ENCODE data around the gene BAHD1. TPM values are rescaled to one million over a fixed set of nuclear protein-coding genes. Genes with fewer than 3 reads are reported as not detected.

Gene BAHD1
- total RNA-seq, 3 donors from 2014 or later = 9.9 to 14.6 (median 11.8) TPM

- TF ChIP-seq POLR2A (IDR thresholded peaks at IDR 0.05) = no peak
- no peak for TF ChIP-seq POLR2AphosphoS5 (IDR thresholded peaks at IDR 0.05)
- no peak for TF ChIP-seq CTCF (IDR thresholded peaks at IDR 0.05)
- H3K27ac ChIP-seq = no peak overlapping the region
Measured at GRCh38 chr15:40412095-40412759, 28.5 kb upstream of the BAHD1 start.

GRCh38 chr15:40413036-40413435, 27.7 kb upstream of the BAHD1 start:
- DNase-seq (ENCODE audit: low spot score in 2 of 2) = peak in 1 of 2 donors; percentile 7
- Histone ChIP-seq H3K4me1 (no peaks in the 10 kb centered on the region), H3K27ac (no peak overlapping the region), H3K36me3 (no peaks in the 10 kb centered on the region), H3K4me3 (no peak overlapping the region), H3K9me3 (no peaks in the 10 kb centered on the region), H3K27me3 (no peaks in the 10 kb centered on the region)
- intact Hi-C loops (cut with DNase I; ENCODE audit: low total_unique reads) = loop anchor here (10.0 kb wide), 1 partner anchor 1802 kb away; no protein-coding TSS in a partner anchor
- TF ChIP-seq CTCF (IDR thresholded peaks at IDR 0.05) (no peak), POLR2AphosphoS5 (IDR thresholded peaks at IDR 0.05) (no peak), POLR2A (IDR thresholded peaks at IDR 0.05) (no peak)

More at GRCh38 chr15:40412095-40412759, 28.5 kb upstream of the BAHD1 start:
- Histone ChIP-seq H3K4me1 (no peaks in the 10 kb centered on the region), H3K4me3 (no peak overlapping the region), H3K36me3 (no peaks in the 10 kb centered on the region), H3K27me3 (no peaks in the 10 kb centered on the region), H3K9me3 (no peaks in the 10 kb centered on the region)
- intact Hi-C loops (cut with DNase I; ENCODE audit: low total_unique reads) = loop anchor here (10.0 kb wide), 1 partner anchor 1803 kb away; no protein-coding TSS in a partner anchor
- DNase-seq (ENCODE audit: low spot score in 2 of 2) = peak in 1 of 2 donors; percentile 44

DNA sequence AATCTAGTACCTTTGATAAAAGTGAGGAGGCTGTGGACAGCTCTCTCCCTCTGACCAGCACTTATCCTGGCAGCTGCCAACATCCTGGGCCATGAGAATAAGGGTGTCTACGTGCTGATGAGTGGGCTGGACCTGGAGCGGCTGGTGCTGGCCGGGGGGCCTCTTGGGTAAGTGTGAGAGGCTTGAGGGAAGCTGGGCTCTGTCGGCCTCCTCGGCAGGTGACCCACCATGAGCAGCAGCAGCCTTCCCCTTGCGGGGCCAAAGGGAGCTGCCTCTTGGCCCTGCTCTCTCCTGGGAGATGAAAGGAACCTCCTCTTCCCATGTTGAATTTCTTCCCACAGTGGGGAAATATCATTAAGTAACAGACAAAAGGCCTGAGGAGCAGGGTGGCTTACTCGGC, 25.9 kb upstream of the BAHD1 start:
- TF ChIP-seq POLR2A (IDR thresholded peaks at IDR 0.05) (no peak), CTCF (IDR thresholded peaks at IDR 0.05) (no peak), POLR2AphosphoS5 (IDR thresholded peaks at IDR 0.05) (no peak)
- DNase-seq (ENCODE audit: low spot score in 2 of 2) = no peak
- H3K9me3 ChIP-seq = no peaks in the 10 kb centered on the region
- intact Hi-C loops (cut with DNase I; ENCODE audit: low total_unique reads) = loop anchor here (10.0 kb wide), 1 partner anchor 1800 kb away; no protein-coding TSS in a partner anchor
- H3K4me3 ChIP-seq = no peak overlapping the region
- H3K36me3 ChIP-seq = no peaks in the 10 kb centered on the region
- no peaks in the 10 kb centered on the region for H3K27me3 ChIP-seq
- no peak overlapping the region for H3K27ac ChIP-seq
- no peaks in the 10 kb centered on the region for H3K4me1 ChIP-seq

- Histone ChIP-seq H3K4me1 (no peaks in the 10 kb centered on the region), H3K9me3 (no peaks in the 10 kb centered on the region), H3K36me3 (no peaks in the 10 kb centered on the region), H3K27ac (no peak overlapping the region), H3K4me3 (no peak overlapping the region), H3K27me3 (no peaks in the 10 kb centered on the region)
- intact Hi-C loops (cut with DNase I; ENCODE audit: low total_unique reads) = loop anchor here (10.0 kb wide), 1 partner anchor 1800 kb away; no protein-coding TSS in a partner anchor
- no peak for TF ChIP-seq POLR2AphosphoS5 (IDR thresholded peaks at IDR 0.05)
- TF ChIP-seq CTCF (IDR thresholded peaks at IDR 0.05) = no peak
- TF ChIP-seq POLR2A (IDR thresholded peaks at IDR 0.05) = no peak
- DNase-seq (ENCODE audit: low spot score in 2 of 2) = no peak
Measured at GRCh38 chr15:40415226-40415625, 25.5 kb upstream of the BAHD1 start.

DNA sequence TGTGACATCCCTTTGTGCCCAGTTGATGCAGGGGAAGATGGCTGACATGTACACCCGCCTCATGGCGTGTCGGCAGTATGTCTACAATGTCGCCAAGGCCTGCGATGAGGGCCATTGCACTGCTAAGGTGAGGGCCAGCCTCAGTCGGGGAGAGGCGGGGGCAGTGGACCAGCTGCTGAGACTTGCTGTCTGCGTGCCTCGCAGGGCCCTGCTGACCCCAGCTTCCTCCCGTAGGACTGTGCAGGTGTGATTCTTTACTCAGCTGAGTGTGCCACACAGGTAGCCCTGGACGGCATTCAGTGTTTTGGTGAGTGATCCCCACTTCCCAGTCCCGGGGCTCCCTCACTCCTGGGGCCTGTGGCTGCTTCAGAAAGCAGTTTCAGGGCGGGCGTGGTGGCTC, 24.7 kb upstream of the BAHD1 start:
- no peak overlapping the region for H3K4me3 ChIP-seq
- H3K27me3 ChIP-seq = no peaks in the 10 kb centered on the region
- no peaks in the 10 kb centered on the region for H3K36me3 ChIP-seq
- DNase-seq (ENCODE audit: low spot score in 2 of 2) = no peak
- peaks cover 0 to 2% of the 10 kb centered on the region in 2 donors for H3K4me1 ChIP-seq
- no peak for TF ChIP-seq POLR2AphosphoS5 (IDR thresholded peaks at IDR 0.05)
- TF ChIP-seq POLR2A (IDR thresholded peaks at IDR 0.05) = no peak
- no peak for TF ChIP-seq CTCF (IDR thresholded peaks at IDR 0.05)
- no peak overlapping the region for H3K27ac ChIP-seq
- no peaks in the 10 kb centered on the region for H3K9me3 ChIP-seq
- intact Hi-C loops (cut with DNase I; ENCODE audit: low total_unique reads) = loop anchor here (10.0 kb wide), 1 partner anchor 1799 kb away; no protein-coding TSS in a partner anchor
